ENCODE data around the gene FNBP1.

FNBP1 gene

DNA sequence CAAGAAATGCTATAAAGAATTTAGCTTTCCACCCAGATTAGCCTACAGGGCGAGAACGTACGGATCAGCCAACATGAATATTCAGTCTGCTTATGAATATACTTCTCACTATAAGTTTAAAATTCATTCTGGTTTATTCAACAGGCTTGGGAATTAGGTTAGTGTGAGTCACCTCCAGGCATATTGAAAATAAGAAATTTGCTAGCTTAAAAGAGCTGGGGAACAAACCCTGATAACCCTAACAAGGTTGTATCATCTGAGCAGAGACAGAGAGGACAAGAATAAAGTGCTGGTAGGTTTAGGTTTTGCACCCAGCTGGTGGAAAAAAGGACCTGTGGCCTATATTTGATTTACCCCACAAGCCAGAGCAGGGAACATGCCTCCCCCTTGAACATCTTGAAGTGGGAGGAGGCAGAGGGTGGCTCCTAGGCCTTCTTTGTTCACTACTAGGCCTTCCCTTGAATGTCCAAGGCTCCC lies 12.3 kb downstream of the FNBP1 start:
- peak; percentile 9; the same call in 2 of the 3 replicates for ATAC-seq
- TF ChIP-seq PATZ1 (CRISPR knock-in tag; IDR thresholded peaks at IDR 0.05; ENCODE audit: borderline replicate concordance) (no peak), GLIS3 (CRISPR knock-in tag; IDR thresholded peaks at IDR 0.05) (no peak), ZNF70 (CRISPR knock-in tag; IDR thresholded peaks at IDR 0.05) (no peak), ZNF8 (CRISPR knock-in tag; IDR thresholded peaks at IDR 0.05) (no peak), PPARA (CRISPR knock-in tag; IDR thresholded peaks at IDR 0.05; ENCODE audit: borderline replicate concordance) (no peak), ESRRG (CRISPR knock-in tag; IDR thresholded peaks at IDR 0.05) (no peak), ISL1 (CRISPR knock-in tag; IDR thresholded peaks at IDR 0.05) (no peak), OSR1 (CRISPR knock-in tag; IDR thresholded peaks at IDR 0.05) (no peak), TOX (CRISPR knock-in tag; IDR thresholded peaks at IDR 0.05; ENCODE audit: borderline replicate concordance) (no peak), ZFP30 (CRISPR knock-in tag; IDR thresholded peaks at IDR 0.05) (no peak), ZFP3 (CRISPR knock-in tag; IDR thresholded peaks at IDR 0.05) (no peak), RARB (CRISPR knock-in tag; IDR thresholded peaks at IDR 0.05) (no peak)
- TF ChIP-seq, protein P1, sequence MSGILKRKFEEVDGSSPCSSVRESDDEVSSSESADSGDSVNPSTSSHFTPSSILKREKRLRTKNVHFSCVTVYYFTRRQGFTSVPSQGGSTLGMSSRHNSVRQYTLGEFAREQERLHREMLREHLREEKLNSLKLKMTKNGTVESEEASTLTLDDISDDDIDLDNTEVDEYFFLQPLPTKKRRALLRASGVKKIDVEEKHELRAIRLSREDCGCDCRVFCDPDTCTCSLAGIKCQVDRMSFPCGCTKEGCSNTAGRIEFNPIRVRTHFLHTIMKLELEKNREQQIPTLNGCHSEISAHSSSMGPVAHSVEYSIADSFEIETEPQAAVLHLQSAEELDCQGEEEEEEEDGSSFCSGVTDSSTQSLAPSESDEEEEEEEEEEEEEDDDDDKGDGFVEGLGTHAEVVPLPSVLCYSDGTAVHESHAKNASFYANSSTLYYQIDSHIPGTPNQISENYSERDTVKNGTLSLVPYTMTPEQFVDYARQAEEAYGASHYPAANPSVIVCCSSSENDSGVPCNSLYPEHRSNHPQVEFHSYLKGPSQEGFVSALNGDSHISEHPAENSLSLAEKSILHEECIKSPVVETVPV (CRISPR knock-in tag; IDR thresholded peaks at IDR 0.05): no peak
- TF ChIP-seq, protein P2, sequence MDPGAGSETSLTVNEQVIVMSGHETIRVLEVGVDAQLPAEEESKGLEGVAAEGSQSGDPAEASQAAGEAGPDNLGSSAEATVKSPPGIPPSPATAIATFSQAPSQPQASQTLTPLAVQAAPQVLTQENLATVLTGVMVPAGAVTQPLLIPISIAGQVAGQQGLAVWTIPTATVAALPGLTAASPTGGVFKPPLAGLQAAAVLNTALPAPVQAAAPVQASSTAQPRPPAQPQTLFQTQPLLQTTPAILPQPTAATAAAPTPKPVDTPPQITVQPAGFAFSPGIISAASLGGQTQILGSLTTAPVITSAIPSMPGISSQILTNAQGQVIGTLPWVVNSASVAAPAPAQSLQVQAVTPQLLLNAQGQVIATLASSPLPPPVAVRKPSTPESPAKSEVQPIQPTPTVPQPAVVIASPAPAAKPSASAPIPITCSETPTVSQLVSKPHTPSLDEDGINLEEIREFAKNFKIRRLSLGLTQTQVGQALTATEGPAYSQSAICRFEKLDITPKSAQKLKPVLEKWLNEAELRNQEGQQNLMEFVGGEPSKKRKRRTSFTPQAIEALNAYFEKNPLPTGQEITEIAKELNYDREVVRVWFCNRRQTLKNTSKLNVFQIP (CRISPR knock-in tag; IDR thresholded peaks at IDR 0.05; ENCODE audit: borderline replicate concordance, low read depth): no peak
- TF ChIP-seq, protein P3, sequence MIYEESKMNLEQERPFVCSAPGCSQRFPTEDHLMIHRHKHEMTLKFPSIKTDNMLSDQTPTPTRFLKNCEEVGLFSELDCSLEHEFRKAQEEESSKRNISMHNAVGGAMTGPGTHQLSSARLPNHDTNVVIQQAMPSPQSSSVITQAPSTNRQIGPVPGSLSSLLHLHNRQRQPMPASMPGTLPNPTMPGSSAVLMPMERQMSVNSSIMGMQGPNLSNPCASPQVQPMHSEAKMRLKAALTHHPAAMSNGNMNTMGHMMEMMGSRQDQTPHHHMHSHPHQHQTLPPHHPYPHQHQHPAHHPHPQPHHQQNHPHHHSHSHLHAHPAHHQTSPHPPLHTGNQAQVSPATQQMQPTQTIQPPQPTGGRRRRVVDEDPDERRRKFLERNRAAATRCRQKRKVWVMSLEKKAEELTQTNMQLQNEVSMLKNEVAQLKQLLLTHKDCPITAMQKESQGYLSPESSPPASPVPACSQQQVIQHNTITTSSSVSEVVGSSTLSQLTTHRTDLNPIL (CRISPR knock-in tag; IDR thresholded peaks at IDR 0.05; ENCODE audit: low read depth): no peak

DNA sequence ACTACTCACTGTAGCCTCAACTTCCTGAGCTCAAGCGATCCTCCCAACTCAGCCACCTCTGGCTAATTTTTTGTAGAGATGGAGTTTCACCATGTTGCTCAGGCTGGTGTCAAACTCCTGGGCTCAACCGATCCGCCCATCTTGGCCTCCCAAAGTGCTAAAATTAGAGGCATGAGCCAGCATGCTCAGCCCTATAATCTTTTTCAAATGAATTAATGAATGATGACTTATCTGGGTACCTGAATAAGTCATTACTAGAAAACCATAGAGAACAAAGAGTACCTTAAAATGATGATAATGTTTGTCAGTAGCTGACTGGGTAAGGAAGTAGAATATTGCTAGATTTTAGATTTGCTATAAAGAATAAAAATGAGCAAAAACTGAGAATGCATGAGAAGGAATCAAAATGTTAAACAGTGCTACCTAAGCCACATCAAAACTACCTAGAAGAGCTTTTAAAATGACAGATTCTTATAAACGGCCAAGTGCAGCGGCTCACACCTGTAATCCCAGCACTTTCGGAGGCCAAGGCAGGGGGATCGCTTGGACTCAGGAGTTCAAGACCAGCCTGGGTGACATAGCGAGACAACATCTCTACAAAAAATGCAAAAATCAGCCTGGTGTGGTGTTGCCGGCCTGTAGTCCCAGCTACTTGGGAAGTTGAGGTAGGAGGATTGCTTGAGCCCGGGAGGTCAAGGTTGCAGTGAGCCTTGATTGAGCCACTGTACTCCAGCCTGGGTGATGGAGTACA lies 13.6 kb downstream of the FNBP1 start:
- no peak for ATAC-seq
- TF ChIP-seq, protein P2 (CRISPR knock-in tag; IDR thresholded peaks at IDR 0.05; ENCODE audit: borderline replicate concordance, low read depth): no peak
- TF ChIP-seq ESRRG (CRISPR knock-in tag; IDR thresholded peaks at IDR 0.05): no peak
- TF ChIP-seq ISL1 (CRISPR knock-in tag; IDR thresholded peaks at IDR 0.05): no peak
- TF ChIP-seq TOX (CRISPR knock-in tag; IDR thresholded peaks at IDR 0.05; ENCODE audit: borderline replicate concordance): no peak
- no peak for TF ChIP-seq PPARA (CRISPR knock-in tag; IDR thresholded peaks at IDR 0.05; ENCODE audit: borderline replicate concordance)
- TF ChIP-seq, protein P1 (CRISPR knock-in tag; IDR thresholded peaks at IDR 0.05): no peak
- no peak for TF ChIP-seq ARNTL (CRISPR knock-in tag; IDR thresholded peaks at IDR 0.05; ENCODE audit: borderline replicate concordance, low read depth)

GRCh38 chr9:130028493-130029222 lies 14.3 kb downstream of the FNBP1 start:
- no peak for ATAC-seq
- no peak for TF ChIP-seq GLIS3 (CRISPR knock-in tag; IDR thresholded peaks at IDR 0.05)
- no peak for TF ChIP-seq TOX (CRISPR knock-in tag; IDR thresholded peaks at IDR 0.05; ENCODE audit: borderline replicate concordance)
- no peak for TF ChIP-seq TCF4 (CRISPR knock-in tag; IDR thresholded peaks at IDR 0.05; ENCODE audit: borderline replicate concordance)
- TF ChIP-seq PPARA (CRISPR knock-in tag; IDR thresholded peaks at IDR 0.05; ENCODE audit: borderline replicate concordance): no peak
- TF ChIP-seq ZNF70 (CRISPR knock-in tag; IDR thresholded peaks at IDR 0.05): no peak

Data from SK-N-SH treated with all-trans-retinoic acid at 6 μM for 48 hours (cell line).